ENCODE results near the gene SRGAP2. TPM values are rescaled to one million over a fixed set of nuclear protein-coding genes. Genes with fewer than 3 reads are reported as not detected.
A peak's percentile ranks its signal among the peaks of the same experiment; 100 is the strongest.
"Not testable (repeated sequence)": the region's sequence is repeated elsewhere in the genome, so short reads cannot be mapped to it uniquely, and the experiment has no call there.

The SRGAP2 gene
- total RNA-seq, 1 experiment from 2014 or later, result 36.5 TPM

GRCh38 chr1:206204871-206205270 lies 1.5 kb downstream of the SRGAP2 start:
- H2BK120ac ChIP-seq (ENCODE audit: low read depth, low read length, poor library complexity, severe bottlenecking); H2BK5ac ChIP-seq (ENCODE audit: insufficient read length, low read length); H3K4me1 Mint-ChIP-seq; H3K27me3 ChIP-seq (ENCODE audit: insufficient read depth, low read length); H3K18ac ChIP-seq (ENCODE audit: insufficient read length, low read depth, low read length); H3T11ph ChIP-seq (ENCODE audit: low read length); H3K4ac ChIP-seq (ENCODE audit: low read depth, low read length); H3K36me3 Mint-ChIP-seq (ENCODE audit: insufficient read depth in 1 of 3, low read depth in 3 of 3); H3K14ac ChIP-seq (ENCODE audit: insufficient read depth, low read length); H3K27ac ChIP-seq (ENCODE audit: insufficient read length, low read depth, low read length); H2BK12ac ChIP-seq (ENCODE audit: insufficient read length, low read depth, low read length); H4K20me1 ChIP-seq (ENCODE audit: control insufficient read depth, insufficient read depth, insufficient read length); H4K5ac ChIP-seq (ENCODE audit: insufficient read length, low read depth, low read length); H3K9ac ChIP-seq (ENCODE audit: extremely low read depth, insufficient read length, low read length); H3K9me3 ChIP-seq (ENCODE audit: control insufficient read depth, low read depth, low read length); H2BK20ac ChIP-seq (ENCODE audit: low read depth, low read length, poor library complexity, severe bottlenecking); H2AFZ ChIP-seq (ENCODE audit: low read length); H3K27ac Mint-ChIP-seq; H3K9me3 Mint-ChIP-seq; H2AK5ac ChIP-seq (ENCODE audit: insufficient read length, low read length); H3K79me1 ChIP-seq (ENCODE audit: insufficient read depth, low read depth, low read length, poor library complexity, severe bottlenecking); H4K8ac ChIP-seq (replicated peaks; ENCODE audit: insufficient read length, low read depth, low read length); H2BK15ac ChIP-seq (ENCODE audit: low read depth, low read length); H3K4me1 ChIP-seq (ENCODE audit: insufficient read depth, low read length); H3K23ac ChIP-seq (ENCODE audit: insufficient read length, low read depth, low read length); H3K79me2 ChIP-seq (ENCODE audit: insufficient read depth, low read length); H3K23me2 ChIP-seq (ENCODE audit: insufficient read length, low read depth, low read length, poor library complexity, severe bottlenecking); H4K91ac ChIP-seq (ENCODE audit: insufficient read length, low read depth, low read length); H3K4me2 ChIP-seq (ENCODE audit: insufficient read depth, insufficient read length, low read length); H3K27me3 Mint-ChIP-seq (ENCODE audit: low read depth); H3K56ac ChIP-seq (ENCODE audit: insufficient read length, low read depth, low read length): not testable (repeated sequence)
- WGBS (ENCODE audit: extremely low coverage, insufficient read length, low lambda C conversion rate), result no CpG with 5 or more reads among the region's 25 CpGs
- DNase-seq, result peak; percentile 19
- peak overlapping the region; percentile 70 to 88 for H3K4me3 Mint-ChIP-seq

- not testable (repeated sequence) for H3K23ac ChIP-seq (ENCODE audit: insufficient read length, low read depth, low read length); H3K27ac Mint-ChIP-seq; H3T11ph ChIP-seq (ENCODE audit: low read length); H3K14ac ChIP-seq (ENCODE audit: insufficient read depth, low read length); H2BK12ac ChIP-seq (ENCODE audit: insufficient read length, low read depth, low read length); H2BK20ac ChIP-seq (ENCODE audit: low read depth, low read length, poor library complexity, severe bottlenecking); H3K27me3 Mint-ChIP-seq (ENCODE audit: low read depth); H2AFZ ChIP-seq (ENCODE audit: low read length); H2BK5ac ChIP-seq (ENCODE audit: insufficient read length, low read length); H3K56ac ChIP-seq (ENCODE audit: insufficient read length, low read depth, low read length); H4K20me1 ChIP-seq (ENCODE audit: control insufficient read depth, insufficient read depth, insufficient read length); H3K4me3 Mint-ChIP-seq; H2BK15ac ChIP-seq (ENCODE audit: low read depth, low read length); H4K91ac ChIP-seq (ENCODE audit: insufficient read length, low read depth, low read length); H3K4me1 Mint-ChIP-seq; H3K27me3 ChIP-seq (ENCODE audit: insufficient read depth, low read length); H2AK5ac ChIP-seq (ENCODE audit: insufficient read length, low read length); H3K23me2 ChIP-seq (ENCODE audit: insufficient read length, low read depth, low read length, poor library complexity, severe bottlenecking); H2BK120ac ChIP-seq (ENCODE audit: low read depth, low read length, poor library complexity, severe bottlenecking); H3K4me1 ChIP-seq (ENCODE audit: insufficient read depth, low read length); H3K79me2 ChIP-seq (ENCODE audit: insufficient read depth, low read length); H3K4ac ChIP-seq (ENCODE audit: low read depth, low read length); H3K9ac ChIP-seq (ENCODE audit: extremely low read depth, insufficient read length, low read length); H3K79me1 ChIP-seq (ENCODE audit: insufficient read depth, low read depth, low read length, poor library complexity, severe bottlenecking); H3K9me3 ChIP-seq (ENCODE audit: control insufficient read depth, low read depth, low read length); H4K8ac ChIP-seq (replicated peaks; ENCODE audit: insufficient read length, low read depth, low read length); H3K36me3 Mint-ChIP-seq (ENCODE audit: insufficient read depth in 1 of 3, low read depth in 3 of 3); H3K27ac ChIP-seq (ENCODE audit: insufficient read length, low read depth, low read length); H3K18ac ChIP-seq (ENCODE audit: insufficient read length, low read depth, low read length); H3K9me3 Mint-ChIP-seq; DNase-seq; H3K4me2 ChIP-seq (ENCODE audit: insufficient read depth, insufficient read length, low read length); H4K5ac ChIP-seq (ENCODE audit: insufficient read length, low read depth, low read length)
- no CpG with 5 or more reads among the region's 31 CpGs for WGBS (ENCODE audit: extremely low coverage, insufficient read length, low lambda C conversion rate)
Observed at GRCh38 chr1:206205569-206205968, 2.2 kb downstream of the SRGAP2 start.

Measured in H9 (cell line).